C4-2B (cell line): Measurements from ENCODE around the gene NCAPH2.

Experiments used
- H3K27ac ChIP-seq: fragments of 450-650 bp; 2 replicates; pipeline ENCODE4 v1.5.1; 2017
- CTCF ChIP-seq: fragments of 450-650 bp; conservative IDR thresholded peaks from 2 replicates; pipeline ENCODE4 v1.5.1; 2017; ENCODE audit warnings: mild to moderate bottlenecking
- ZFX ChIP-seq: fragments of 450-650 bp; IDR thresholded peaks from 2 replicates; pipeline ENCODE4 v1.6.1; 2017

NCAPH2 gene

GRCh38 chr22:50487290-50488005, 20.6 kb upstream of the NCAPH2 start:
- TF ChIP-seq CTCF, result no peak
- no peak for TF ChIP-seq ZFX
- no peak overlapping the region for H3K27ac ChIP-seq

DNA sequence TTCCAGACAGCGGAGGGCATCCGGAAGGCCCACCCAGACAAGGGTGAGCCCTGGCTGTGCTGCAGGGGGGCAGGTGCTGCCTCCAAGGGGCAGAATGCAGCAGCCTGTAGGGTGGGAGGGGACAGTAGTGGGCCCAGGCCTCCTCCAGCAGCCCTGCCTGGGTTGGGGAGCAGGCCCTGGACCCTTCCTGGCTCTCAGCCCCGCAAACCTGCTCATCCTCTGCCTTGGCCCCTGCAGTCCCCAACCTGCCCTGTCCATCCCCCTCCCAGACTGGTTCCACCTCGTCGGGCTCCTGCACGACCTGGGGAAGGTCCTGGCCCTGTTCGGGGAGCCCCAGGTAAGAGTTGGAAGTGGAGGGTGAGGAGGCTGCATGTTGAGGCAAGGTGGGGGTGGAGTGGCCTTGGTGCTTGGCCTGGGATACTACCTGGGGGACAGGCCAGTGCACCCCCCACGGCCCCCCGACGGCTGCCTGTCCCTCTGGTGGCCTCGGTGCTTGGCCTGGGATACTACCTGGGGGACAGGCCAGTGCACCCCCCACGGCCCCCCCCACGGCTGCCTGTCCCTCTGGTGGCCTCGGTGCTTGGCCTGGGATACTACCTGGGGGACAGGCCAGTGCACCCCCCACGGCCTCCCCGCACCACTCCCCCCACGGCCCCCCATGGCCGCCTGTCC, 19.9 kb upstream of the NCAPH2 start:
- TF ChIP-seq ZFX, result no peak
- TF ChIP-seq CTCF, result no peak
- no peak overlapping the region for H3K27ac ChIP-seq

GRCh38 chr22:50488886-50489285, 19.1 kb upstream of the NCAPH2 start:
- TF ChIP-seq ZFX, result no peak
- TF ChIP-seq CTCF, result no peak
- H3K27ac ChIP-seq, result no peak overlapping the region

GRCh38 chr22:50489363-50490243, 18.4 kb upstream of the NCAPH2 start:
- no peak for TF ChIP-seq CTCF
- no peak overlapping the region; the same call in 1 of the 2 replicates for H3K27ac ChIP-seq

- H3K27ac ChIP-seq, result peak overlapping the region; percentile 56
- no peak for TF ChIP-seq CTCF
- TF ChIP-seq ZFX, result no peak
These were observed 17.3 kb upstream of the NCAPH2 start for GRCh38 chr22:50490531-50491308.

- TF ChIP-seq CTCF, result no peak
- H3K27ac ChIP-seq, result no peak overlapping the region
These were observed 10.9 kb upstream of the NCAPH2 start for GRCh38 chr22:50497093-50497492.
